HepG2 (cell line): ENCODE measurements around the gene CUL7. TPM values are rescaled to one million over a fixed set of nuclear protein-coding genes. Genes with fewer than 3 reads are reported as not detected.

Experiments
- FOXM1 ChIP-seq: sonication (generic); formaldehyde crosslinking; IDR thresholded peaks from 2 replicates; pipeline ENCODE4 v1.5.0; 2020; ENCODE audit warnings: missing genetic modification reagents
- HOXA5 ChIP-seq: sonication (generic); formaldehyde crosslinking; IDR thresholded peaks from 2 replicates; pipeline ENCODE4 v1.4.0; 2020; ENCODE audit warnings: missing genetic modification reagents
- PAX8 ChIP-seq: sonication (generic); formaldehyde crosslinking; IDR thresholded peaks from 2 replicates; pipeline ENCODE4 v1.8.0; 2022; ENCODE audit warnings: mild to moderate bottlenecking, missing genetic modification reagents, borderline replicate concordance
- PTBP1 ChIP-seq: fragments of 200-400 bp; formaldehyde crosslinking; IDR thresholded peaks from 2 replicates; pipeline ENCODE4 v1.6.1; 2018; ENCODE audit warnings: low read length, low read depth; ENCODE audit not compliant: poor library complexity, severe bottlenecking
- SIN3A ChIP-seq: IDR thresholded peaks from 2 replicates; pipeline ENCODE4 v1.6.1; 2011; ENCODE audit warnings: low read depth, mild to moderate bottlenecking, control low read depth, low read length, borderline replicate concordance
- SP4 ChIP-seq: sonication (generic); formaldehyde crosslinking; IDR thresholded peaks from 2 replicates; pipeline ENCODE4 v1.8.1; 2023; ENCODE audit warnings: mild to moderate bottlenecking, missing genetic modification reagents
- SP5 ChIP-seq: IDR thresholded peaks from 2 replicates; pipeline ENCODE4 v1.6.1; 2016; ENCODE audit warnings: low read depth, borderline replicate concordance
- SPEN ChIP-seq: sonication (generic); formaldehyde crosslinking; IDR thresholded peaks from 2 replicates; pipeline ENCODE4 v1.5.1; 2020; ENCODE audit warnings: low read depth, mild to moderate bottlenecking, missing genetic modification reagents
- TEAD3 ChIP-seq: optimal IDR thresholded peaks from 2 replicates; pipeline ENCODE3; 2016; ENCODE audit warnings: borderline replicate concordance
- YY1 ChIP-seq: IDR thresholded peaks from 2 replicates; pipeline ENCODE4 v1.6.1; 2011; ENCODE audit warnings: low read length, low read depth, moderate library complexity, mild to moderate bottlenecking; ENCODE audit not compliant: insufficient read depth, insufficient replicate concordance
- ZBTB8A ChIP-seq: sonication (generic); formaldehyde crosslinking; IDR thresholded peaks from 2 replicates; pipeline ENCODE4 v1.4.0; 2020; ENCODE audit warnings: mild to moderate bottlenecking, low read depth, missing genetic modification reagents, borderline replicate concordance
- ZNF530 ChIP-seq: sonication (generic); formaldehyde crosslinking; IDR thresholded peaks from 2 replicates; pipeline ENCODE4 v1.5.0; 2020; ENCODE audit warnings: low read depth, mild to moderate bottlenecking, missing genetic modification reagents
- ZNF567 ChIP-seq: sonication (generic); formaldehyde crosslinking; IDR thresholded peaks from 2 replicates; pipeline ENCODE4 v1.8.1; 2023; ENCODE audit warnings: mild to moderate bottlenecking, missing genetic modification reagents, borderline replicate concordance
- ZNF570 ChIP-seq: sonication (generic); formaldehyde crosslinking; IDR thresholded peaks from 2 replicates; pipeline ENCODE4 v1.4.0; 2020; ENCODE audit warnings: mild to moderate bottlenecking, missing genetic modification reagents, borderline replicate concordance
- ZNF572 ChIP-seq: sonication (generic); formaldehyde crosslinking; IDR thresholded peaks from 2 replicates; pipeline ENCODE4 v1.5.1; 2020; ENCODE audit warnings: mild to moderate bottlenecking, missing genetic modification reagents
- ZNF607 ChIP-seq: sonication (generic); formaldehyde crosslinking; IDR thresholded peaks from 2 replicates; pipeline ENCODE4 v1.5.1; 2020; ENCODE audit warnings: missing genetic modification reagents, mild to moderate bottlenecking, borderline replicate concordance
- ZNF652 ChIP-seq: IDR thresholded peaks from 2 replicates; pipeline ENCODE4 v1.6.1; 2016; ENCODE audit warnings: low read depth, borderline replicate concordance
- ZSCAN21 ChIP-seq: sonication (generic); formaldehyde crosslinking; IDR thresholded peaks from 2 replicates; pipeline ENCODE4 v1.8.0; 2022; ENCODE audit warnings: mild to moderate bottlenecking, missing genetic modification reagents, moderate library complexity, borderline replicate concordance
- polyA plus RNA-seq, 8 experiments: library from polyadenylated mRNA; depleted of rRNA in 3 of 8; stranded (reverse) in 7 of 8; unstranded in 1 of 8; fragments of >200 nt; fragmentation: Illumina TruSeq in 4 of 8; extraction: Trizol in 4 of 8; gene quantifications; 2 replicates each; pipeline versions ENCODE4 v1.2.1 to v1.2.3, GENCODE V29; 2011 to 2016; ENCODE audit warnings: low read depth in 4 of 8, missing spikeins in 1 of 8, mixed read lengths in 1 of 8; ENCODE audit not compliant: insufficient read depth in 1 of 8
- total RNA-seq, 5 experiments: library from RNA; depleted of rRNA; stranded (reverse); fragments of >200 nt; fragmentation: Illumina TruSeq; extraction: Trizol; gene quantifications; 2 replicates each; pipeline ENCODE4 v1.2.3, GENCODE V29; 2016; ENCODE audit warnings: low read depth in 1 of 5
- TF ChIP-seq, protein P1 (sequence below): sonication (generic); formaldehyde crosslinking; IDR thresholded peaks from 2 replicates; pipeline ENCODE4 v1.8.1; 2022; ENCODE audit warnings: low read depth, mild to moderate bottlenecking, missing genetic modification reagents
- TF ChIP-seq, protein P2 (sequence below): IDR thresholded peaks from 2 replicates; pipeline ENCODE4 v1.6.1; 2012; ENCODE audit warnings: inconsistent platforms
- TF ChIP-seq, protein P3 (sequence below): sonication (generic); formaldehyde crosslinking; IDR thresholded peaks from 2 replicates; pipeline ENCODE4 v1.9.0; 2021; ENCODE audit warnings: missing genetic modification reagents, borderline replicate concordance
- TF ChIP-seq, protein P4 (sequence below): sonication (generic); formaldehyde crosslinking; IDR thresholded peaks from 2 replicates; pipeline ENCODE4 v1.4.0; 2020; ENCODE audit warnings: missing genetic modification reagents, borderline replicate concordance

Gene CUL7
- total and polyA plus RNA-seq, 2 of the 13 experiments (the other 11 are each of a cell fraction or from before 2014, with no cell fraction given): 32.0 to 60.7 TPM

DNA sequence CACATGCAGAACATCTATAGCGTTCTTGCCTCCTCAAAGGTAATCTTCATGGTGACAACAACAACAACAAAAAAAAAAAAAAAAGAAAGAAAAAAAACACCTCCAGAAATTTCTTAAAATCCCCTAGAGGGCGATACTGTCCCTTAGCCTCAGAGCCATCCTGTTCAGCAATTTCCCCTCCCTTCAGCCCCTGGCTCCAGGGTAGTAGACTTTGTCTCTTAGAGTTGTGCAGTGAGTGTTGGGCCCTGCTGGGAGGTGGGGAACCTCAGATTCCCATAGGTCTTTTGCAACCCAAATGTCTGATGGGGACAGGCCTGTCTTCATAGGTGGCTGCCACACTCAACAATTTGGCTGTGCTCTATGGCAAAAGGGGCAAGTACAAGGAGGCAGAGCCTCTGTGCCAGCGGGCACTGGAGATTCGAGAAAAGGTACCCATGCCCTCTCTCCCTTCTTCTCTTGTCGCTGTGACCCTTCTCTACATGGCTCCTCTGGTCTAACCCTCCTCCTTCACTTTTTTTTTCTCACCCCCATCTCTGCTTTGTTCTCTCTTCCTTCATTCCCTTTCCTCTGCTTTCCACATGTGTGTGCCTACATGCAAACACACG lies 16.5 kb upstream of the CUL7 start (continued):
- TF ChIP-seq ZNF607 (CRISPR knock-in tag): no peak
- peak; percentile 18 for TF ChIP-seq YY1
- TF ChIP-seq PAX8 (CRISPR knock-in tag): no peak
- TF ChIP-seq TEAD3 (CRISPR knock-in tag): peak; percentile 6
- no peak for TF ChIP-seq ZNF570 (CRISPR knock-in tag)
- TF ChIP-seq, protein P1, sequence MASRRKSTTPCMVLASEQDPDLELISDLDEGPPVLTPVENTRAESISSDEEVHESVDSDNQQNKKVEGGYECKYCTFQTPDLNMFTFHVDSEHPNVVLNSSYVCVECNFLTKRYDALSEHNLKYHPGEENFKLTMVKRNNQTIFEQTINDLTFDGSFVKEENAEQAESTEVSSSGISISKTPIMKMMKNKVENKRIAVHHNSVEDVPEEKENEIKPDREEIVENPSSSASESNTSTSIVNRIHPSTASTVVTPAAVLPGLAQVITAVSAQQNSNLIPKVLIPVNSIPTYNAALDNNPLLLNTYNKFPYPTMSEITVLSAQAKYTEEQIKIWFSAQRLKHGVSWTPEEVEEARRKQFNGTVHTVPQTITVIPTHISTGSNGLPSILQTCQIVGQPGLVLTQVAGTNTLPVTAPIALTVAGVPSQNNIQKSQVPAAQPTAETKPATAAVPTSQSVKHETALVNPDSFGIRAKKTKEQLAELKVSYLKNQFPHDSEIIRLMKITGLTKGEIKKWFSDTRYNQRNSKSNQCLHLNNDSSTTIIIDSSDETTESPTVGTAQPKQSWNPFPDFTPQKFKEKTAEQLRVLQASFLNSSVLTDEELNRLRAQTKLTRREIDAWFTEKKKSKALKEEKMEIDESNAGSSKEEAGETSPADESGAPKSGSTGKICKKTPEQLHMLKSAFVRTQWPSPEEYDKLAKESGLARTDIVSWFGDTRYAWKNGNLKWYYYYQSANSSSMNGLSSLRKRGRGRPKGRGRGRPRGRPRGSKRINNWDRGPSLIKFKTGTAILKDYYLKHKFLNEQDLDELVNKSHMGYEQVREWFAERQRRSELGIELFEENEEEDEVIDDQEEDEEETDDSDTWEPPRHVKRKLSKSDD (CRISPR knock-in tag): no peak
- TF ChIP-seq ZBTB8A (CRISPR knock-in tag): no peak
- no peak for TF ChIP-seq SIN3A
- TF ChIP-seq HOXA5: no peak
- TF ChIP-seq, protein P2, sequence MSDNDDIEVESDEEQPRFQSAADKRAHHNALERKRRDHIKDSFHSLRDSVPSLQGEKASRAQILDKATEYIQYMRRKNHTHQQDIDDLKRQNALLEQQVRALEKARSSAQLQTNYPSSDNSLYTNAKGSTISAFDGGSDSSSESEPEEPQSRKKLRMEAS: no peak
- TF ChIP-seq SPEN (CRISPR knock-in tag): 0 out of 2 replicates have a peak, but pooled peaks have one; percentile 51
- TF ChIP-seq ZNF530 (CRISPR knock-in tag): no peak
- TF ChIP-seq SP5 (CRISPR knock-in tag): no peak
- TF ChIP-seq, protein P3, sequence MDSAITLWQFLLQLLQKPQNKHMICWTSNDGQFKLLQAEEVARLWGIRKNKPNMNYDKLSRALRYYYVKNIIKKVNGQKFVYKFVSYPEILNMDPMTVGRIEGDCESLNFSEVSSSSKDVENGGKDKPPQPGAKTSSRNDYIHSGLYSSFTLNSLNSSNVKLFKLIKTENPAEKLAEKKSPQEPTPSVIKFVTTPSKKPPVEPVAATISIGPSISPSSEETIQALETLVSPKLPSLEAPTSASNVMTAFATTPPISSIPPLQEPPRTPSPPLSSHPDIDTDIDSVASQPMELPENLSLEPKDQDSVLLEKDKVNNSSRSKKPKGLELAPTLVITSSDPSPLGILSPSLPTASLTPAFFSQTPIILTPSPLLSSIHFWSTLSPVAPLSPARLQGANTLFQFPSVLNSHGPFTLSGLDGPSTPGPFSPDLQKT: no peak
- no peak for TF ChIP-seq FOXM1
- peak; percentile 84; the same call in 1 of the 2 replicates for TF ChIP-seq ZNF567 (CRISPR knock-in tag)
- no peak for TF ChIP-seq ZSCAN21 (CRISPR knock-in tag)
- TF ChIP-seq, protein P4, sequence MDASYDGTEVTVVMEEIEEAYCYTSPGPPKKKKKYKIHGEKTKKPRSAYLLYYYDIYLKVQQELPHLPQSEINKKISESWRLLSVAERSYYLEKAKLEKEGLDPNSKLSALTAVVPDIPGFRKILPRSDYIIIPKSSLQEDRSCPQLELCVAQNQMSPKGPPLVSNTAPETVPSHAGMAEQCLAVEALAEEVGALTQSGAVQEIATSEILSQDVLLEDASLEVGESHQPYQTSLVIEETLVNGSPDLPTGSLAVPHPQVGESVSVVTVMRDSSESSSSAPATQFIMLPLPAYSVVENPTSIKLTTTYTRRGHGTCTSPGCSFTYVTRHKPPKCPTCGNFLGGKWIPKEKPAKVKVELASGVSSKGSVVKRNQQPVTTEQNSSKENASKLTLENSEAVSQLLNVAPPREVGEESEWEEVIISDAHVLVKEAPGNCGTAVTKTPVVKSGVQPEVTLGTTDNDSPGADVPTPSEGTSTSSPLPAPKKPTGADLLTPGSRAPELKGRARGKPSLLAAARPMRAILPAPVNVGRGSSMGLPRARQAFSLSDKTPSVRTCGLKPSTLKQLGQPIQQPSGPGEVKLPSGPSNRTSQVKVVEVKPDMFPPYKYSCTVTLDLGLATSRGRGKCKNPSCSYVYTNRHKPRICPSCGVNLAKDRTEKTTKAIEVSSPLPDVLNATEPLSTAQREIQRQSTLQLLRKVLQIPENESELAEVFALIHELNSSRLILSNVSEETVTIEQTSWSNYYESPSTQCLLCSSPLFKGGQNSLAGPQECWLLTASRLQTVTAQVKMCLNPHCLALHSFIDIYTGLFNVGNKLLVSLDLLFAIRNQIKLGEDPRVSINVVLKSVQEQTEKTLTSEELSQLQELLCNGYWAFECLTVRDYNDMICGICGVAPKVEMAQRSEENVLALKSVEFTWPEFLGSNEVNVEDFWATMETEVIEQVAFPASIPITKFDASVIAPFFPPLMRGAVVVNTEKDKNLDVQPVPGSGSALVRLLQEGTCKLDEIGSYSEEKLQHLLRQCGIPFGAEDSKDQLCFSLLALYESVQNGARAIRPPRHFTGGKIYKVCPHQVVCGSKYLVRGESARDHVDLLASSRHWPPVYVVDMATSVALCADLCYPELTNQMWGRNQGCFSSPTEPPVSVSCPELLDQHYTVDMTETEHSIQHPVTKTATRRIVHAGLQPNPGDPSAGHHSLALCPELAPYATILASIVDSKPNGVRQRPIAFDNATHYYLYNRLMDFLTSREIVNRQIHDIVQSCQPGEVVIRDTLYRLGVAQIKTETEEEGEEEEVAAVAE (CRISPR knock-in tag): no peak
- TF ChIP-seq ZNF652 (CRISPR knock-in tag): no peak
- no peak for TF ChIP-seq PTBP1
- TF ChIP-seq ZNF572 (CRISPR knock-in tag): peak; percentile 51; the same call in 1 of the 2 replicates
- 0 out of 2 replicates have a peak, but pooled peaks have one; percentile 2 for TF ChIP-seq SP4
